ENCODE data around the gene KCNQ1.

KCNQ1 gene

DNA sequence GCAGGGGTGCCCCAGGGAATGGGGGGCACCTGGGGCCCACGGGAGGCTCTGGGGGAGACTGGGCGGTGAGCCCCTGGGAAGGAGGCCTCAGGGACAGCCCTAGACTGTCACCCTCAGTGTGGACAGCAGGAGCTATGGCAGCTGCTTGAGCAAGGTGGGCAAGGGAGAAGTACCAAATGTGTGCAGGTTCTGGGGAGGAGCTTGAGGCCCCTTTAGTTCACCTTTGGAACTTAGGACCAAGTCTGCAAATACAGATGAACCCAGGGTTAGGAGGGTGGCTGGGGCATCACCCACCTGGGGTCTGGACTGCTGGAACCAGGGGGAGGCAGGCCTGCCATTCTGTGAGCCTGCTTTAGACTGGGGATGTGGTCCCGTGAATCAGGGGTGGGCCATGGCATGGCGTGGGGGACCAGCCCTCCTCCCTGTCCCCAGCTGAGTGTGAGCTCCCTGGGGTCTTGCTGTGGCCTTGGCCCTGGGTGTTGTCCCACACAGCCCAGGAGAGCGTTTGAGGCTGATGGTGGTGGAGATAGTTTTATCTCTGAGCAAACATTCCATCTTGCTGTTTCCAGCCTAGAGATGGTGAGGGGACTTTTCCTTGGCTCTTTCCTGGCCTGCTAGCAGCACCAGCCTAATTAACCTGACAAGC lies 122.3 kb downstream of the KCNQ1 start:
- no peak for DNase-seq (ENCODE audit: low read depth)
- H3K4me3 ChIP-seq (ENCODE audit: low read depth, low read length) = no peak overlapping the region
- TF ChIP-seq CTCF (IDR thresholded peaks at IDR 0.05; ENCODE audit: insufficient read depth, low read depth, low read length, missing control alignments) = no peak

- no peak overlapping the region for H3K4me3 ChIP-seq (ENCODE audit: low read depth, low read length)
- TF ChIP-seq CTCF (IDR thresholded peaks at IDR 0.05; ENCODE audit: insufficient read depth, low read depth, low read length, missing control alignments) = no peak
- peak; percentile 24 for DNase-seq (ENCODE audit: low read depth)
Measured at GRCh38 chr11:2569321-2569721, 124.5 kb downstream of the KCNQ1 start.

- DNase-seq (ENCODE audit: low read depth) = no peak
- H3K4me3 ChIP-seq (ENCODE audit: low read depth, low read length) = no peak overlapping the region
- TF ChIP-seq CTCF (IDR thresholded peaks at IDR 0.05; ENCODE audit: insufficient read depth, low read depth, low read length, missing control alignments) = no peak
Measured at GRCh38 chr11:2569731-2570210, 125.0 kb downstream of the KCNQ1 start.

DNA sequence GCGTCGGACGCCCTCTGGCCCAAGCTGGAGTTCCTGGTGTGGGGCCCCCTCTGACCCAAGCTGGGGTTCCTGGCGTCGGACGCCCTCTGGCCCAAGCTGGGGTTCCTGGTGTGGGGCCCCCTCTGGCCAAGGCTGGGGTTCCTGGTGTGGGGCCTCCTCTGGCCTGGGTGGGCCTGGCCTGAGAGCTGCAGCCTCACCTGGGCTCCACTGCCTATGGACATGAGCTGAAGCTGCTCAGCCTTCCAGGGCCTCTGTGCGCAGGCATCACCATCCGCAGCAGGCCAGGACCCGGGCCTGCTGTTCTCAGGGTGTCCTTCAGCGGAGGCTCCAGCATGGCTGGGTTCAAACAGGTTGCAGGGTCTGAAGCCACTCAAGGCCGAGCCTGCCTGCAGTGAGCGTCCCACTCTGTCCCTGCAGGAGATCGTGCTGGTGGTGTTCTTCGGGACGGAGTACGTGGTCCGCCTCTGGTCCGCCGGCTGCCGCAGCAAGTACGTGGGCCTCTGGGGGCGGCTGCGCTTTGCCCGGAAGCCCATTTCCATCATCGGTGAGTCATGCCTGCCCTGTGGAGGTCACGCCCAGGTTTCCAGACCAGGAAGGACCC lies 125.5 kb downstream of the KCNQ1 start:
- TF ChIP-seq CTCF (IDR thresholded peaks at IDR 0.05; ENCODE audit: insufficient read depth, low read depth, low read length, missing control alignments) = no peak
- no peak for DNase-seq (ENCODE audit: low read depth)
- no peak overlapping the region for H3K4me3 ChIP-seq (ENCODE audit: low read depth, low read length)

DNA sequence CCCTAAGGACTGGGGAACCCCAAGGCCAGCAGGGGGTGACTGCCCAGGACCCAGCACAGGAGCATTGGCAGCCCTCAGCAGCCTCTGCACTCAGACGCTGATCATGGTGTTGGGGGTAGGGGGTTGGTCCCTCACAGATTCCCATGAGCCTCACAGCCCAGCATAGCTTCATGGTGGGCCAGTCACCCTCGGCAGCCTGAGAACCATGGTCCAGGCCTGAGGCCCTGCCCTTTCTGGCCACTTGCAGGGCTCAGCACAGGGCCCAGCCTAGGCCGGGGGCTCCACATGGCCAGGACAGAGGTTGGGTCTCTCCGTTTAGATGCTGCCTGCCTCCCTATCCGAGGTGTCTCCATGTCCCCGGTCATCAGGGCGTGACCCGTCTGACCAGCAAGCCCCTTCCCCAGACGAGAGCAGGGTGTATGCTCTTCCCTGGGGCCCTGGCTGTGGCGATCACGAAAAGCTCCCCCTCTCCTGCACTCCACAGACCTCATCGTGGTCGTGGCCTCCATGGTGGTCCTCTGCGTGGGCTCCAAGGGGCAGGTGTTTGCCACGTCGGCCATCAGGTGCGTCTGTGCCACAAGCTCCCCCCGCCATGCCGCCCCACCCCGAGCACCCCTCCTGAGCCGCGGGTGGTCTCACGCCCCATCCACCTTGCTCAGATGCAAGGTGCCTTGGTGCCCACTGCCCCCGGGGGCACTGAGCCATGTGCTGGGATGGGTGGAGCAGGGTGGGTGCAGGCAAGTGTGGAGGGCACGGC lies 126.2 kb downstream of the KCNQ1 start:
- no peak overlapping the region for H3K4me3 ChIP-seq (ENCODE audit: low read depth, low read length)
- TF ChIP-seq CTCF (IDR thresholded peaks at IDR 0.05; ENCODE audit: insufficient read depth, low read depth, low read length, missing control alignments) = no peak
- no peak for DNase-seq (ENCODE audit: low read depth)

DNA sequence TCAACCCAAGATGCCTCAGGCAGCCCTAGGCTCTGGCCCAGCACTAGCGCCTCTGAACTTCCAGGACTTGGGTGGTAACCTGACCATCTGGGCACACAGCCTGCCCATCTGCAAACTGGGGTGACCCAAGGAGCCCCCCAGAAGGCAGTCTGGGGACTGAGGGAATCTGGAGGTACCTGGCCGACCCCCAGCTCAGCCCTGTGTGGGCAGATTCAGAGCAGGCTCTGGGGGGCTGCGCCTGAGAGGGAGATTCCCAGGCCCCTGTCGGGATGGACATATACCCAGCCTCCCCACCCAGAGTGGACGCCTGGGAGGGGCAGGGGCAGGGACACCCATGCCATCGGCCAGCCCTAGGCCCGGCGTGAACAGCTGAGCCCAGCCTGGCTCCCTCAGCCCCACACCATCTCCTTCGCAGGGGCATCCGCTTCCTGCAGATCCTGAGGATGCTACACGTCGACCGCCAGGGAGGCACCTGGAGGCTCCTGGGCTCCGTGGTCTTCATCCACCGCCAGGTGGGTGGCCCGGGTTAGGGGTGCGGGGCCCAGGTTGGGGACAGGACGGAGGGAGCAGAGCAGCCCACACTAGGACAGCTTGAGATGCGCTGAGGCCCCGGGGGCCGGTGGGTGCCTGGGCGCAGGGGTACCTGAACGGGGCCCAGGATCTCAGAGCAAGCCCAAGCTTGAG lies 126.9 kb downstream of the KCNQ1 start:
- no peak overlapping the region for H3K4me3 ChIP-seq (ENCODE audit: low read depth, low read length)
- DNase-seq (ENCODE audit: low read depth) = no peak
- no peak for TF ChIP-seq CTCF (IDR thresholded peaks at IDR 0.05; ENCODE audit: insufficient read depth, low read depth, low read length, missing control alignments)
